Panc1 (cell line): ENCODE results near the gene HRH2. TPM values are rescaled to one million over a fixed set of nuclear protein-coding genes. Genes with fewer than 3 reads are reported as not detected.

Experiments used
- ATAC-seq: fragments of 200-7000 bp; cut with Tn5 transposase; 2 replicates; pipeline ENCODE4 v1.9.1; 2020; ENCODE audit warnings: mild to moderate bottlenecking, moderate library complexity
- BruUV-seq: library from RNA; stranded (reverse); fragments of 400-500 nt; replicated peaks from 2 replicates; lab custom pipeline; 2021; lab: Mats Ljungman, UMichigan
- CTCF ChIA-PET: fragments of 300-600 bp; sonication (Branson Sonifier 250); formaldehyde crosslinking; loops from one replicate; lab custom pipeline; 2022; ENCODE audit warnings: antibody characterized with exemption; lab: Charles Lee
- POLR2A ChIA-PET: fragments of 300-600 bp; sonication (Branson Sonifier 250); formaldehyde crosslinking; loops from one replicate; lab custom pipeline; 2022; ENCODE audit warnings: antibody characterized with exemption; lab: Charles Lee
- DNase-seq: peaks from one replicate; pipeline ENCODE4 v3.0.0-alpha.2; 2010; ENCODE audit warnings: low read depth, low spot score
- H3K27ac ChIP-seq: 2 replicates; pipeline ENCODE4 v1.5.1; 2011; ENCODE audit warnings: mild to moderate bottlenecking, low read length, inconsistent platforms
- H3K27me3 ChIP-seq: fragments of 200-500 bp; sonication (Bioruptor generic); 2 replicates; pipeline ENCODE4 v1.6.0; 2014; ENCODE audit warnings: low read length, inconsistent platforms; ENCODE audit not compliant: control insufficient read depth, insufficient read depth
- H3K36me3 ChIP-seq: fragments of 200-500 bp; sonication (Bioruptor generic); 2 replicates; pipeline ENCODE4 v1.5.1; 2014; ENCODE audit warnings: inconsistent platforms, mild to moderate bottlenecking, low read length, moderate library complexity; ENCODE audit not compliant: control insufficient read depth, insufficient read depth
- H3K4me1 ChIP-seq: 2 replicates; pipeline ENCODE4 v1.5.1; 2011; ENCODE audit warnings: inconsistent platforms, mild to moderate bottlenecking, low read length, moderate library complexity; ENCODE audit not compliant: control insufficient read depth, insufficient read depth
- H3K4me3 ChIP-seq, 2 experiments: 2 replicates each; pipeline ENCODE4 v1.5.1; 2011 to 2012; ENCODE audit warnings: low read depth in 2 of 2, low read length in 2 of 2, mild to moderate bottlenecking in 2 of 2, inconsistent platforms in 1 of 2, moderate library complexity in 1 of 2
- H3K9me3 ChIP-seq: fragments of 200-500 bp; sonication (Bioruptor generic); 2 replicates; pipeline ENCODE4 v1.5.1; 2014; ENCODE audit warnings: low read depth, mild to moderate bottlenecking, inconsistent platforms, low read length, moderate library complexity; ENCODE audit not compliant: control insufficient read depth, insufficient read depth
- CTCF ChIP-seq: fragments of 450-650 bp; IDR thresholded peaks from 2 replicates; pipeline ENCODE4 v1.5.1; 2017; ENCODE audit warnings: mild to moderate bottlenecking
- POLR2AphosphoS5 ChIP-seq: IDR thresholded peaks from 2 replicates; pipeline ENCODE4 v1.6.1; 2012; ENCODE audit warnings: mild to moderate bottlenecking, low read depth, low read length, moderate library complexity
- REST ChIP-seq, 2 experiments: IDR thresholded peaks; 2 replicates each; pipeline ENCODE4 v1.6.1; 2011 to 2012; ENCODE audit warnings: low read depth in 2 of 2, control low read depth in 1 of 2, low read length in 1 of 2, mild to moderate bottlenecking in 1 of 2, moderate library complexity in 1 of 2; ENCODE audit not compliant: insufficient read depth in 1 of 2
- SIN3A ChIP-seq: IDR thresholded peaks from 2 replicates; pipeline ENCODE4 v1.6.1; 2012; ENCODE audit warnings: low read depth, mild to moderate bottlenecking, low read length, moderate library complexity, borderline replicate concordance; ENCODE audit not compliant: insufficient read depth
- TCF7L2 ChIP-seq: IDR thresholded peaks from 2 replicates; pipeline ENCODE4 v1.6.1; 2011; ENCODE audit warnings: mild to moderate bottlenecking, low read depth, low read length, inconsistent platforms
- in situ Hi-C: cut with HindIII; loops from 2 replicates; pipeline ENCODE4 v1.10.0; 2016; ENCODE audit warnings: low sequenced_read_pairs, low pct_unique_long_range_greater_than_20kb
- intact Hi-C: fragments of 100-400 bp; cut with micrococcal nuclease; formaldehyde crosslinking; loops from one replicate; pipeline ENCODE4 v1.10.0; 2022; ENCODE audit not compliant: unreplicated experiment
- total RNA-seq: library from RNA; stranded (reverse); gene quantifications from one replicate; pipeline ENCODE4 v1.2.1, GENCODE V29; 2021; ENCODE audit not compliant: unreplicated experiment

Gene HRH2
- total RNA-seq, 1 experiment from 2014 or later: 0.33 TPM

- Histone ChIP-seq H3K27ac (no peak overlapping the region), H3K27me3 (peaks cover 9% of the 10 kb centered on the region), H3K9me3 (no peaks in the 10 kb centered on the region; the same call in 1 of the 2 replicates), H3K4me1 (no peaks in the 10 kb centered on the region), H3K4me3 (no peak overlapping the region), H3K36me3 (no peaks in the 10 kb centered on the region)
- in situ Hi-C loops: no loop called here
- ATAC-seq (no peak), DNase-seq (no peak)
- TF ChIP-seq POLR2AphosphoS5: no peak
- TF ChIP-seq SIN3A: no peak
- no peak for TF ChIP-seq REST (IDR thresholded peaks at IDR 0.05; ENCODE audit: insufficient read depth in 1 of 2, low read depth in 2 of 2, low read length in 1 of 2)
- no peak for TF ChIP-seq CTCF
- no peak for TF ChIP-seq TCF7L2
- intact Hi-C loops: no loop called here
- CTCF ChIA-PET: no interaction called here
- POLR2A ChIA-PET: no interaction called here
- no TSS peak for BruUV-seq
Measured at GRCh38 chr5:175709276-175709781, 51.5 kb downstream of the HRH2 start.

GRCh38 chr5:175710326-175710725, 52.5 kb downstream of the HRH2 start:
- H3K9me3 ChIP-seq: no peaks in the 10 kb centered on the region; the same call in 1 of the 2 replicates
- BruUV-seq: no TSS peak
- no peaks in the 10 kb centered on the region for H3K36me3 ChIP-seq
- POLR2A ChIA-PET: no interaction called here
- in situ Hi-C loops: no loop called here
- CTCF ChIA-PET: interaction anchor here (0.5 kb wide), 1 partner anchor 13 kb away, joined by 6 read pairs; no protein-coding TSS in a partner anchor
- H3K4me1 ChIP-seq: no peaks in the 10 kb centered on the region
- ATAC-seq: no peak
- H3K27ac ChIP-seq: no peak overlapping the region
- DNase-seq: no peak
- H3K27me3 ChIP-seq: no peaks in the 10 kb centered on the region; the same call in 1 of the 2 replicates
- no peak overlapping the region for H3K4me3 ChIP-seq
- TF ChIP-seq REST (IDR thresholded peaks at IDR 0.05; ENCODE audit: insufficient read depth in 1 of 2, low read depth in 2 of 2, low read length in 1 of 2): no peak
- TF ChIP-seq TCF7L2: no peak
- no peak for TF ChIP-seq SIN3A
- TF ChIP-seq POLR2AphosphoS5: no peak
- TF ChIP-seq CTCF: no peak
- intact Hi-C loops: no loop called here
